Mucosa of descending colon (tissue), 3 donors: ENCODE measurements around the gene KIF23. TPM values are rescaled to one million over a fixed set of nuclear protein-coding genes. Genes with fewer than 3 reads are reported as not detected.

Source experiments
- ATAC-seq: fragments of 200-7000 bp; cut with Tn5 transposase; one replicate; pipeline ENCODE4 v1.9.1; 2020; ENCODE audit warnings: mild to moderate bottlenecking, moderate library complexity
- DNase-seq, 3 donors: peaks; one replicate each; pipeline ENCODE4 v3.0.0-alpha.2; 2020
- H3K36me3 ChIP-seq: fragments of 200-600 bp; one replicate; pipeline ENCODE4 v1.8.0; 2021; ENCODE audit warnings: low read depth, mild to moderate bottlenecking
- H3K4me1 ChIP-seq: fragments of 200-600 bp; one replicate; pipeline ENCODE4 v1.8.0; 2021; ENCODE audit warnings: low read depth, mild to moderate bottlenecking
- H3K4me3 ChIP-seq: fragments of 200-600 bp; one replicate; pipeline ENCODE4 v1.8.0; 2021; ENCODE audit warnings: mild to moderate bottlenecking
- H3K9me3 ChIP-seq: fragments of 200-600 bp; one replicate; pipeline ENCODE4 v1.8.0; 2021; ENCODE audit warnings: mild to moderate bottlenecking
- CTCF ChIP-seq: fragments of 200-600 bp; IDR thresholded peaks from one replicate; pipeline ENCODE4 v1.8.0; 2022; ENCODE audit warnings: antibody characterized with exemption, mild to moderate bottlenecking
- intact Hi-C, 2 donors: fragments of 100-400 bp; cut with DNase I in 1 of 2; cut with micrococcal nuclease in 1 of 2; formaldehyde crosslinking; loops; one replicate each; pipeline versions ENCODE4 v1.11.0 to v1.11.1; 2022; cut with DNase I, micrococcal nuclease
- total RNA-seq, 3 donors: library from RNA; stranded (reverse); fragmentation: NEBNext Ultra II Directional in 2 of 3; extraction: Animal tissue kit (Norgen Biotek cat#: 25700) in 2 of 3; gene quantifications; one replicate each; pipeline versions ENCODE4 v1.2.1 to v1.2.4, GENCODE V29; 2021 to 2023
- donor health status: DM: no; HTN: no; CAD: no; lungs with moderate emphysema.
- donor health status: DM: no; HTN: no; CAD: no.
- donor health status: DM: no; HTN: yes; CAD: no.

KIF23 gene
- total RNA-seq, 3 donors from 2014 or later: 3.1 to 11.2 (median 4.4) TPM

- H3K4me1 ChIP-seq: peaks cover 12% of the 10 kb centered on the region
- intact Hi-C loops: loop anchor here in 1 of 2 donors (10.0 kb wide), 1 partner anchor 1015 kb away; no protein-coding TSS in a partner anchor
- no peak overlapping the region for H3K4me3 ChIP-seq
- no peaks in the 10 kb centered on the region for H3K36me3 ChIP-seq
- DNase-seq: peak in 1 of 3 donors; percentile 29
- TF ChIP-seq CTCF: no peak
- ATAC-seq: no peak
- H3K9me3 ChIP-seq: no peaks in the 10 kb centered on the region
Measured at GRCh38 chr15:69469467-69470201, 55.5 kb downstream of the KIF23 start.

- Histone ChIP-seq H3K9me3 (no peaks in the 10 kb centered on the region), H3K4me1 (peaks cover 11% of the 10 kb centered on the region), H3K4me3 (no peak overlapping the region), H3K36me3 (no peaks in the 10 kb centered on the region)
- no peak for TF ChIP-seq CTCF
- ATAC-seq (no peak), DNase-seq (no peak)
- intact Hi-C loops: loop anchor here in 1 of 2 donors (10.0 kb wide), 1 partner anchor 1013 kb away; no protein-coding TSS in a partner anchor
Measured at GRCh38 chr15:69472046-69472445, 57.9 kb downstream of the KIF23 start.

GRCh38 chr15:69472562-69472961, 58.4 kb downstream of the KIF23 start:
- no peak for TF ChIP-seq CTCF
- no peak for ATAC-seq
- Histone ChIP-seq H3K36me3 (no peaks in the 10 kb centered on the region), H3K9me3 (no peaks in the 10 kb centered on the region), H3K4me3 (no peak overlapping the region), H3K4me1 (peaks cover 6% of the 10 kb centered on the region)
- intact Hi-C loops: loop anchor here in 1 of 2 donors (10.0 kb wide), 1 partner anchor 1012 kb away; no protein-coding TSS in a partner anchor
- DNase-seq: no peak

- intact Hi-C loops: loop anchor here in 1 of 2 donors (10.0 kb wide), 1 partner anchor 1011 kb away; no protein-coding TSS in a partner anchor
- no peak for DNase-seq
- ATAC-seq: no peak
- Histone ChIP-seq H3K4me3 (no peak overlapping the region), H3K36me3 (no peaks in the 10 kb centered on the region), H3K9me3 (no peaks in the 10 kb centered on the region), H3K4me1 (no peaks in the 10 kb centered on the region)
- no peak for TF ChIP-seq CTCF
Measured at GRCh38 chr15:69474291-69474690, 60.1 kb downstream of the KIF23 start.

GRCh38 chr15:69474846-69475455, 60.8 kb downstream of the KIF23 start:
- DNase-seq (no peak), ATAC-seq (no peak)
- no peaks in the 10 kb centered on the region for H3K9me3 ChIP-seq
- H3K4me3 ChIP-seq: no peak overlapping the region
- H3K36me3 ChIP-seq: no peaks in the 10 kb centered on the region
- no peaks in the 10 kb centered on the region for H3K4me1 ChIP-seq
- intact Hi-C loops: loop anchor here in 1 of 2 donors (10.0 kb wide), 1 partner anchor 1010 kb away; no protein-coding TSS in a partner anchor
- TF ChIP-seq CTCF: no peak
